Measurements from ENCODE around the gene G0S2.
A peak's percentile ranks its signal among the peaks of the same experiment; 100 is the strongest.

Gene G0S2

GRCh38 chr1:209674957-209675564 is at the start of gene G0S2:
TSS of gene G0S2 (plus strand) at chr1:209675412. CDS start at chr1:209675685, 273 bp downstream.
- no peak for DNase-seq (ENCODE audit: low read depth in 2 of 2)

GRCh38 chr1:209625791-209626285 is 49.4 kb upstream of the G0S2 start:
- no peak for DNase-seq (ENCODE audit: low read depth in 2 of 2)

- no peak for DNase-seq (ENCODE audit: low read depth in 2 of 2)
Measured at GRCh38 chr1:209626346-209627026, 48.7 kb upstream of the G0S2 start.

- DNase-seq (ENCODE audit: low read depth in 2 of 2): no peak
Measured at GRCh38 chr1:209627027-209627731, 48.0 kb upstream of the G0S2 start.

GRCh38 chr1:209627732-209628196 is 47.4 kb upstream of the G0S2 start:
- peak; percentile 55 to 64 for DNase-seq (ENCODE audit: low read depth in 2 of 2)

- no peak for DNase-seq (ENCODE audit: low read depth in 2 of 2)
Measured at GRCh38 chr1:209628618-209629299, 46.5 kb upstream of the G0S2 start.

- no peak for DNase-seq (ENCODE audit: low read depth in 2 of 2)
Measured at GRCh38 chr1:209629621-209630382, 45.4 kb upstream of the G0S2 start.

GRCh38 chr1:209630383-209631225 is 44.6 kb upstream of the G0S2 start:
- DNase-seq (ENCODE audit: low read depth in 2 of 2): no peak

GRCh38 chr1:209633335-209633997 is 41.7 kb upstream of the G0S2 start:
- no peak for DNase-seq (ENCODE audit: low read depth in 2 of 2)

- no peak for DNase-seq (ENCODE audit: low read depth in 2 of 2)
Measured at GRCh38 chr1:209634005-209634737, 41.0 kb upstream of the G0S2 start.

GRCh38 chr1:209635850-209636249 is 39.4 kb upstream of the G0S2 start:
- no peak for DNase-seq (ENCODE audit: low read depth in 2 of 2)

GRCh38 chr1:209641832-209642172 is 33.4 kb upstream of the G0S2 start:
- DNase-seq (ENCODE audit: low read depth in 2 of 2): no peak

- no peak for DNase-seq (ENCODE audit: low read depth in 2 of 2)
Measured at GRCh38 chr1:209642816-209643215, 32.4 kb upstream of the G0S2 start.

- no peak for DNase-seq (ENCODE audit: low read depth in 2 of 2)
Measured at GRCh38 chr1:209643285-209644020, 31.8 kb upstream of the G0S2 start.

GRCh38 chr1:209645574-209646452 is 29.4 kb upstream of the G0S2 start:
- DNase-seq (ENCODE audit: low read depth in 2 of 2): no peak

- DNase-seq (ENCODE audit: low read depth in 2 of 2): no peak
Measured at GRCh38 chr1:209646558-209646957, 28.7 kb upstream of the G0S2 start.

GRCh38 chr1:209647156-209647555 is 28.1 kb upstream of the G0S2 start:
- DNase-seq (ENCODE audit: low read depth in 2 of 2): no peak

- DNase-seq (ENCODE audit: low read depth in 2 of 2): no peak
Measured at GRCh38 chr1:209648346-209648745, 26.9 kb upstream of the G0S2 start.

Data from stimulated activated CD8-positive, alpha-beta memory T cell treated with anti-CD3 and anti-CD28 coated beads, Interleukin-7, amount 100 ng/mL, for 1 hour (primary cell).